ENCODE measurements around the gene GDAP1L1. TPM values are rescaled to one million over a fixed set of nuclear protein-coding genes. Genes with fewer than 3 reads are reported as not detected.

GDAP1L1 gene
- 0.48 TPM in 1 of 2 replicates, not detected in the other for total RNA-seq (2014; rRNA removed; shearing (Covaris generic))

DNA sequence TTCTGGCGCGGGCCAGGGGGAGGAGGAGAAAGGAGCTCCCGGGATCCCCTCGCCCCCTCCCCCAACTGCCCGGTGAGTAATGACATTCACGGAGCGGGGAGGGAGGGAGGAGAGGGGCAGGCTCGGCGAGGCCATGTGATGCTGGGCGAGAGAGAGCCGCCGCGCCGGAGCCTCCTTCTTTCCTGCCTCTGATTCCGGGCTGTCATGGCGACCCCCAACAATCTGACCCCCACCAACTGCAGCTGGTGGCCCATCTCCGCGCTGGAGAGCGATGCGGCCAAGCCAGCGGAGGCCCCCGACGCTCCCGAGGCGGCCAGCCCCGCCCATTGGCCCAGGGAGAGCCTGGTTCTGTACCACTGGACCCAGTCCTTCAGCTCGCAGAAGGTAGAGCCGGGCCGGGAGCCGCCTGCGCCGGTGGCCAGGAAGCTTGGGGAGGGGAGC lies at the start of gene GDAP1L1:
Gene GDAP1L1 (plus strand): TSS at position 178 of the 441 bp plus-strand sequence. CDS start 27 bp downstream, at position 205.

DNA sequence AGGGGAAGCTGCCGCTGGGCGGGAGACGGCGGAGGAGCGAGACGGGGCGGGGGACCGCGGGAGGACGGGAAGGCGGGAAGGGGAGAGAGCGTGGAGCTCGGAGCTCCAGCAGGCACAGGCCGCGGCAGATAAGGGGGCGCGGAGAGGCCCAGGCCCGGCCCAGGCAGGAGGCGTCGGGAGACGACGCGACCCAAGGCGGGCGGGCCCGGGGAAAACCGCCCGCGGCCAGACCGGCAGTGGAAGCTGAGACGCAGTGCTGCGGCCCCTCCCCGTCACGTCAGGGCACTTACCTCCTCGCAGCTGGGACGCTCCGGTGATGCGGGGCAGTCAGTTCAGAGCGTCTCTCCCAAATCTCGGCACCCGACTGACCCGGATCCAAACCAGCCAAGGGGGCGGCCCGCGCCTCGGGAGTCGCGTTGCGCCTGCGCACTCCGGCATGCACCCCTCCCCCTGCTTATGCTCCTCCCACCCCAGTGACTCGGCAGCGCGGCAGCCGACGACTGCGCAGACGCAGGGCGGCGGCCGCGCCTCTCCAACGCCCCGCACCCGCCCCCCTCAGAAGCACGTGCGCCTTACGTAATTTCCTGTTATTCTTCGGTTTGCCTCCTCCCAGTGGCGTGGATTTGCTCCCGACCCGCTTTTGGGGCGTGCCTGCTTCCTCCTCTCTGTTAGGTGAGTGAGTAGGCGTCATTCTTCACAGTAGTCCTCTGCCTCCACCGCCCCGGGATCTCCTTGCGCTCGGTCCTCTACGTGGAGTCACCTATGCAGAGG lies 36.5 kb upstream of the GDAP1L1 start, which contains the start of gene OSER1:
Gene OSER1 (minus strand): TSS at position 366 of the 771 bp plus-strand sequence. CDS start 3,814 bp downstream, outside the sequence.

DNA sequence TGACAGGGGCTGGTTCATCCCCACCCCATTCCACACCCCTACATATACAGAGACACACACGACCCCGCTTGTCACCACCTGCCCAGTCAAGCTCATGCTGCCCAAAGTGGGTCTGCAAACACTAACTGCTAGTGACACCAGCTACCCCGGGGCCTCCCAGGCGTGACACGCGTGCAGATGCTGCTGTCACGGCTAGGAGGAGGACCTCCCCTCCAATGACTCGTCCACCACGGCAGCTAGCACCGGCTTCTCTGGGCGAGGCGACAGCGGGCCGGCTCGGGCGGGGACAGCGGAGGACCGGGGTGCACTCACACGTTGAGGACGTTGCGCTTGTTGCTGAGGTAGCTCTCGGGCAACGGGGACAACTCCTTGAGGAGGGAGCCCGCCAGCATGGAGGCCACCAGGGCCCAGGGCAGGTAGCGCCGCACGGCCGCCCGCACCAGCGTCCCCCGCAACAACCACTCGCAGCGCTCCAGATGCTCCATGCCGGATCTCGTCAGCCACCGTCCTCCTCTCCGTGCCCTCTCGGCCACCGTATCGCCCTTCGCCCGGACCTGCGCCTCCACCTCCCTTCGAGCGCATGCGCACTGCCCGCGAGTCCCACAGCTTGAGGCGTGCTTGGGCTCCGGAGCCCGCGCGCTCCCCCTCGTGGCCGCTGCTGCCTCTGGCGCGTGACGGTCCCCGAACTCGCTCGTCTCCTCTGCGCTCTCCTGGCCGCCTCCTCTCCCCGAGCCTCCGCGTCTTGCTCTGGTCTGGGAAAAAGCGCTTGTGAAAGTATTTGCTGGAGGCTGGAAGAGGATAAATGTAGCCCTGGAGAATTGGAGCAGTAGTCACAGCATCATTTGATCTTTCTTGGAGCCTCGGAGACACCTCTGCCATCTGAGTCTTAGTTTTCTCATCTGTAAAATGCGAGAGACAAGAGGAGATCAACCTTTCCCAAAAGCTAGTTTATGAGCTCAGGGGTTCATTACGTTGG lies 63.8 kb downstream of the GDAP1L1 start, which contains the start of gene FITM2:
Gene FITM2 (minus strand): TSS at position 539 of the 976 bp plus-strand sequence. CDS start 54 bp downstream, at position 485.

Other genes with a start within 250 kb of the GDAP1L1 start
- gene JPH2, start 60.1 kb upstream of the GDAP1L1 start, total RNA-seq (2014; rRNA removed; shearing (Covaris generic)) = 0.08 and 0.60 TPM in 2 replicates
- 46.4 and 46.5 TPM in 2 replicates for gene OSER1, start 36.5 kb upstream of the GDAP1L1 start, total RNA-seq (2014; rRNA removed; shearing (Covaris generic))
- 7.8 and 9.3 TPM in 2 replicates for gene FITM2, start 63.9 kb downstream of the GDAP1L1 start, total RNA-seq (2014; rRNA removed; shearing (Covaris generic))
- not detected in 2 replicates for gene R3HDML, start 89.7 kb downstream of the GDAP1L1 start, total RNA-seq (2014; rRNA removed; shearing (Covaris generic))
- not detected in 2 replicates for gene HNF4A, start 108.4 kb downstream of the GDAP1L1 start, total RNA-seq (2014; rRNA removed; shearing (Covaris generic))
- 12.1 and 12.5 TPM in 2 replicates for gene TTPAL, start 228.6 kb downstream of the GDAP1L1 start, total RNA-seq (2014; rRNA removed; shearing (Covaris generic))

All from A375 (cell line).